Psoas muscle (tissue), 8 donors: ENCODE data around the gene MFN2. TPM values are rescaled to one million over a fixed set of nuclear protein-coding genes. Genes with fewer than 3 reads are reported as not detected.

Source experiments
- ATAC-seq, 4 donors: fragments of 200-7000 bp; cut with Tn5 transposase; one replicate each; pipeline ENCODE4 v1.9.1; 2020; ENCODE audit warnings: moderate library complexity in 3 of 4, mild to moderate bottlenecking in 2 of 4
- DNase-seq, 2 donors: peaks; one replicate each; pipeline ENCODE4 v3.0.0-alpha.2; 2020
- H3K27ac ChIP-seq: fragments of 200-600 bp; one replicate; pipeline ENCODE4 v1.8.0; 2022
- H3K27me3 ChIP-seq, 3 donors: fragments of 200-600 bp in 1 of 3; one replicate each; pipeline versions ENCODE4 v1.6.1 to v1.8.0; 2013 to 2022; ENCODE audit warnings: low read length in 2 of 3, mild to moderate bottlenecking in 2 of 3, moderate library complexity in 1 of 3; ENCODE audit not compliant: insufficient read depth in 3 of 3
- H3K36me3 ChIP-seq, 2 donors: fragments of 200-600 bp in 1 of 2; one replicate each; pipeline versions ENCODE4 v1.6.1 to v1.8.0; 2013 to 2022; ENCODE audit warnings: low read depth in 1 of 2, mild to moderate bottlenecking in 1 of 2, moderate library complexity in 1 of 2; ENCODE audit not compliant: insufficient read depth in 1 of 2
- H3K4me1 ChIP-seq: fragments of 200-600 bp; one replicate; pipeline ENCODE4 v1.8.0; 2022
- H3K4me3 ChIP-seq: fragments of 200-600 bp; one replicate; pipeline ENCODE4 v1.8.0; 2022; ENCODE audit warnings: mild to moderate bottlenecking
- H3K9me3 ChIP-seq: fragments of 200-600 bp; one replicate; pipeline ENCODE4 v1.8.0; 2022
- whole genome bisulfite sequencing, 3 donors: extraction: QIAGEN DNeasy Blood & Tissue Kit; methylation state at CpG; one replicate each; pipeline versions ENCODE4 v1.1.6 to v1.1.7; 2013; 5-methylcytosine and 5-hydroxymethylcytosine counted together
- intact Hi-C, 2 donors: fragments of 100-400 bp; cut with DNase I; formaldehyde crosslinking; loops; one replicate each; pipeline versions ENCODE4 v1.11.0 to v1.14.2; 2022
- polyA plus RNA-seq, 3 donors: library from polyadenylated mRNA; stranded (reverse); fragments of 200-250 nt; gene quantifications; one replicate each; pipeline ENCODE4 v1.2.3, GENCODE V29; 2013
- total RNA-seq, 4 donors: library from RNA; stranded (reverse); fragmentation: NEBNext Ultra II Directional in 2 of 4; extraction: Animal tissue kit (Norgen Biotek cat#: 25700) in 2 of 4; gene quantifications; one replicate each; pipeline versions ENCODE4 v1.2.1 to v1.2.4, GENCODE V29; 2021 to 2023
- TF ChIP-seq, protein P1 (sequence below): fragments of 200-600 bp; IDR thresholded peaks from one replicate; pipeline ENCODE4 v1.8.0; 2022; ENCODE audit warnings: antibody characterized with exemption
- donor health status: healthy with polysubstance abuse.
- donor health status: DM: no; HTN: no; CAD: no; lungs with moderate emphysema.
- donor health status: Bipolar disorder and iron deficiency.
- donor health status: healthy.
- donor health status: DM: yes; HTN: yes; CAD: no.
- donor health status: DM: no; HTN: no; CAD: no.
- donor health status: DM: no; HTN: no; CAD: no.
- donor health status: DM: yes; HTN: yes; CAD: no.

MFN2 gene
- total and polyA plus RNA-seq, 7 donors, result 163 to 542 (median 245) TPM

DNA sequence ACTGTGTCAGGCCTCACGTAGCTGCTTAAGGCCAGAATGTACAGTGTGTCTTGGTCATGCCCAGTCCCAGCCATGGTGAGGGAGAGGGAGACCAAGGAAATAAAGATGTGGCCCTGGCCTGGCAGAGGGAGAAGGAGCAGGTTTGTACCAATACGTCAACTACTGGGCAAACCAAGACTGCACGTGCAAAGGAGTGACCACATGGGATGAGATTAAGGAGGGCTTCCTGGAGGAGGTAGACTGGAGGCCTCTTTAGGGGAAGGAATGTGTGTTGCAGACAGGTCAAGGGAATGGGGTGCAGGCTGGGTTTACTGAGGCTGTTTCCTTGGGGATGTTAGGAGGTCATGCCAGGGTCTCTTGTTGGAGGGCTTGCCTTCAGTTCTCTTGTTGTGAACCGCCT lies 38.0 kb upstream of the MFN2 start:
- H3K27ac ChIP-seq, result no peak overlapping the region
- intact Hi-C loops, result loop anchor here in 1 of 2 donors (5.0 kb wide), 1 partner anchor 35 kb away; no protein-coding TSS in a partner anchor

DNA sequence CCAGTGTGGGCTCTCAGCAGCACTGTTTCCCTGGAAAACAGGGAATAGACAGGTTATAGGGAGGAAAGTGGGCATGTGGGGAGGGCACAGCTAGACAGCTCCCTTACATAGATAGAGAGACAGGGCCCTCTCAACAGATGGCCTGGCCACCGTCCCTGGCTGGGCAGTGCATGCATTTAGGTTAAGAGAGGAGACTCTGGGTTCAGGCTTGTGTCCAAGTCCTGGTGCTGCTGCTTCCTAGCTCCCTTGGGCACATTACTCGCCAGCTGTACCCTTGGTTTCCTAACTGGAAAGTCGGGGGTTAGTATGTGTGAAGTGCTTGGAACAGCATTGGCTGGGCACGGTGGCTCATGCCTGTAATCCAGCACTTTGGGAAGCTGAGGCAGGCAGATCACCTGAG lies 36.6 kb upstream of the MFN2 start:
- TF ChIP-seq, protein P1, sequence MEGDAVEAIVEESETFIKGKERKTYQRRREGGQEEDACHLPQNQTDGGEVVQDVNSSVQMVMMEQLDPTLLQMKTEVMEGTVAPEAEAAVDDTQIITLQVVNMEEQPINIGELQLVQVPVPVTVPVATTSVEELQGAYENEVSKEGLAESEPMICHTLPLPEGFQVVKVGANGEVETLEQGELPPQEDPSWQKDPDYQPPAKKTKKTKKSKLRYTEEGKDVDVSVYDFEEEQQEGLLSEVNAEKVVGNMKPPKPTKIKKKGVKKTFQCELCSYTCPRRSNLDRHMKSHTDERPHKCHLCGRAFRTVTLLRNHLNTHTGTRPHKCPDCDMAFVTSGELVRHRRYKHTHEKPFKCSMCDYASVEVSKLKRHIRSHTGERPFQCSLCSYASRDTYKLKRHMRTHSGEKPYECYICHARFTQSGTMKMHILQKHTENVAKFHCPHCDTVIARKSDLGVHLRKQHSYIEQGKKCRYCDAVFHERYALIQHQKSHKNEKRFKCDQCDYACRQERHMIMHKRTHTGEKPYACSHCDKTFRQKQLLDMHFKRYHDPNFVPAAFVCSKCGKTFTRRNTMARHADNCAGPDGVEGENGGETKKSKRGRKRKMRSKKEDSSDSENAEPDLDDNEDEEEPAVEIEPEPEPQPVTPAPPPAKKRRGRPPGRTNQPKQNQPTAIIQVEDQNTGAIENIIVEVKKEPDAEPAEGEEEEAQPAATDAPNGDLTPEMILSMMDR, result no peak
- WGBS, 3 donors, result 26 to 46% (median 27%) methylated on average over 4 of the region's 4 CpGs
- Histone ChIP-seq H3K27me3 (no peaks in the 10 kb centered on the region), H3K9me3 (no peaks in the 10 kb centered on the region), H3K36me3 (peaks cover 0 to 3% of the 10 kb centered on the region in 2 donors), H3K4me3 (no peak overlapping the region), H3K4me1 (peaks cover 48% of the 10 kb centered on the region), H3K27ac (peak overlapping the region; percentile 69)
- ATAC-seq (peak; percentile 23 to 62 (median 38)), DNase-seq (no peak)
- intact Hi-C loops, result loop anchor here in 1 of 2 donors (5.0 kb wide), 1 partner anchor 34 kb away; no protein-coding TSS in a partner anchor

More for the DNA sequence above, 38.0 kb upstream of the MFN2 start:
- Histone ChIP-seq H3K36me3 (peaks cover 0 to 9% of the 10 kb centered on the region in 2 donors), H3K27me3 (no peaks in the 10 kb centered on the region), H3K4me3 (no peak overlapping the region), H3K9me3 (no peaks in the 10 kb centered on the region), H3K4me1 (peaks cover 57% of the 10 kb centered on the region)
- DNase-seq (no peak), ATAC-seq (no peak)
- 72 to 90% (median 79%) methylated on average over 4 of the region's 4 CpGs for WGBS, 3 donors
- TF ChIP-seq, protein P1, result no peak

DNA sequence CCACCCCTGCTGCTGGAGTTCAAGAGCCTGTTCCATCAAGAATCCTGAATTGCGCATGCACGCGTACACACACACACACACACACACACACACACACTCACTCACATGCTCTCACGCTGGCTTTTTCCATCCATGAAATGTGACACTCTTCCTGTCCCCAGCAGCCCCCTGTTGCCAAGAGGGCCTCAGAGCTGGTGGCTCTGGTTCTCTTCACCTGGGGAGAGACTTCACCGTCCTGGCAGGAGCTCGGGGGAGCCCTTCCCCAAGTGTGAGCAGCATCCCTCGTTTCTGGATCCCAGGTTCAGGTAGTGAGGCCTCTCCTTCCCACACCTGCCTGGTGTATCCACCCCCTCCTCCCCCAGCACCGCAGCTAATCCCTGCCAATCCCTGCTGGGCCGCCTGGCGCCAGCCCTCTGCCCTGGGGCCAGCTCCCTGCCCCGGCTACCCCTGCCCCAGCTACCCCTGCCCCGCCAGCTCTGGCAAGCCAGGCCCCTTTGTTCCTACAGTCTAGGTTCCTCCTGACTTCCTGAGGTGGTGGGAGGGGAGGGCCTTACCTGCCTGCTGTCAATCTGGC lies 35.8 kb upstream of the MFN2 start:
- ATAC-seq (peak; percentile 51 to 80 (median 66)), DNase-seq (peak in 1 of 2 donors; percentile 68)
- intact Hi-C loops, result loop anchor here in 1 of 2 donors (5.0 kb wide), 1 partner anchor 33 kb away; no protein-coding TSS in a partner anchor
- peak overlapping the region; percentile 69 for H3K27ac ChIP-seq
- peaks cover 39% of the 10 kb centered on the region for H3K4me1 ChIP-seq
- H3K4me3 ChIP-seq, result no peak overlapping the region
- H3K9me3 ChIP-seq, result no peaks in the 10 kb centered on the region
- TF ChIP-seq, protein P1, result no peak
- H3K36me3 ChIP-seq, result peaks cover 0 to 5% of the 10 kb centered on the region in 2 donors
- 29 to 37% (median 31%) methylated on average over 12 of the region's 12 CpGs for WGBS, 3 donors
- H3K27me3 ChIP-seq, result no peaks in the 10 kb centered on the region

DNA sequence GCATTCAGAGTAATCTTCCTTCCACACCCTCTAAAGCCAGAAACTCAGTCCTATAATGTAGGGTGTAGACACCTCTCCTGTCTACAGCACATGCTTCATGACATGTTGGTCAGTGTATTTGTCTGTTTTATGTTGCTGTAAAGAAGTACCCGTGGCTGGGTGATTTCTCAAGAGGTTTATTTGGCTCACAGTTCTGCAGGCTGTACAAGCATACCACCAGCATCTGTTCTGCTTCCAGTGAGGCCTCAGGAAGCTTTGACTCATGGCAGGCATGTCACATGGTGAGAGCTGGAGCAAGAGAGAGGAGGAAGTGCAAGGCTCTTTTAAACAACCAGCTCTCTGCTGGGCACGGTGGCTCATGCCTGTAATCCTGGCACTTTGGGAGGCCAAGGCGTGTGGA lies 33.6 kb upstream of the MFN2 start:
- peak in 1 of 4 donors; percentile 6 for ATAC-seq
- TF ChIP-seq, protein P1, result no peak
- Histone ChIP-seq H3K27me3 (no peaks in the 10 kb centered on the region), H3K9me3 (no peaks in the 10 kb centered on the region), H3K27ac (no peak overlapping the region), H3K4me3 (no peak overlapping the region), H3K4me1 (peaks cover 21% of the 10 kb centered on the region), H3K36me3 (peaks cover 0 to 23% of the 10 kb centered on the region in 2 donors)
- intact Hi-C loops, result no loop called here
- no peak for DNase-seq
- WGBS, 3 donors, result 44 to 65% (median 62%) methylated on average over 3 of the region's 3 CpGs
